ENCODE data around the gene SUN1.

Gene SUN1

DNA sequence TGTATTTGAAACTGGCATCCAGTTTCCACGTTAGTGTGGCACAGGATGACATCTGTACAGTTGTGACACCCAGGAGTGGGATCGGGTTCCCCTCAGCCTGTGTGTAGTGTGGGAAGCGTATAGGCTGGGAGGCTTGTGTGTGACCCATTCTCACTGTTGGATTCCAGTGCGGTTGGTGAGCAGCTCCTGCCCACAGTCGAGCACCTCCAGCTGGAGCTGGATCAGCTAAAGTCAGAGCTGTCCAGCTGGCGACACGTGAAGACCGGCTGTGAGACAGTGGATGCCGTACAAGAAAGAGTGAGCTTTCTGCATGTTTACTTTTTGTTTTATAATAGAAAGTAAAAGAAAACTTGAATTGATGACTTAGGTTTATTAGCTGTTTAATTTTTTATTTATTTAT lies 25.4 kb downstream of the SUN1 start:
- no peaks in the 10 kb centered on the region for H3K4me1 ChIP-seq
- TF ChIP-seq, protein P1, sequence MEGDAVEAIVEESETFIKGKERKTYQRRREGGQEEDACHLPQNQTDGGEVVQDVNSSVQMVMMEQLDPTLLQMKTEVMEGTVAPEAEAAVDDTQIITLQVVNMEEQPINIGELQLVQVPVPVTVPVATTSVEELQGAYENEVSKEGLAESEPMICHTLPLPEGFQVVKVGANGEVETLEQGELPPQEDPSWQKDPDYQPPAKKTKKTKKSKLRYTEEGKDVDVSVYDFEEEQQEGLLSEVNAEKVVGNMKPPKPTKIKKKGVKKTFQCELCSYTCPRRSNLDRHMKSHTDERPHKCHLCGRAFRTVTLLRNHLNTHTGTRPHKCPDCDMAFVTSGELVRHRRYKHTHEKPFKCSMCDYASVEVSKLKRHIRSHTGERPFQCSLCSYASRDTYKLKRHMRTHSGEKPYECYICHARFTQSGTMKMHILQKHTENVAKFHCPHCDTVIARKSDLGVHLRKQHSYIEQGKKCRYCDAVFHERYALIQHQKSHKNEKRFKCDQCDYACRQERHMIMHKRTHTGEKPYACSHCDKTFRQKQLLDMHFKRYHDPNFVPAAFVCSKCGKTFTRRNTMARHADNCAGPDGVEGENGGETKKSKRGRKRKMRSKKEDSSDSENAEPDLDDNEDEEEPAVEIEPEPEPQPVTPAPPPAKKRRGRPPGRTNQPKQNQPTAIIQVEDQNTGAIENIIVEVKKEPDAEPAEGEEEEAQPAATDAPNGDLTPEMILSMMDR (IDR thresholded peaks at IDR 0.05; ENCODE audit: low read depth, low read length) = no peak
- H3K9me3 ChIP-seq = no peaks in the 10 kb centered on the region
- peaks cover 80% of the 10 kb centered on the region for H3K36me3 ChIP-seq
- H3K27me3 ChIP-seq = no peaks in the 10 kb centered on the region
- no peak for DNase-seq
- H3K4me3 ChIP-seq (ENCODE audit: low read depth, low read length) = no peak overlapping the region

DNA sequence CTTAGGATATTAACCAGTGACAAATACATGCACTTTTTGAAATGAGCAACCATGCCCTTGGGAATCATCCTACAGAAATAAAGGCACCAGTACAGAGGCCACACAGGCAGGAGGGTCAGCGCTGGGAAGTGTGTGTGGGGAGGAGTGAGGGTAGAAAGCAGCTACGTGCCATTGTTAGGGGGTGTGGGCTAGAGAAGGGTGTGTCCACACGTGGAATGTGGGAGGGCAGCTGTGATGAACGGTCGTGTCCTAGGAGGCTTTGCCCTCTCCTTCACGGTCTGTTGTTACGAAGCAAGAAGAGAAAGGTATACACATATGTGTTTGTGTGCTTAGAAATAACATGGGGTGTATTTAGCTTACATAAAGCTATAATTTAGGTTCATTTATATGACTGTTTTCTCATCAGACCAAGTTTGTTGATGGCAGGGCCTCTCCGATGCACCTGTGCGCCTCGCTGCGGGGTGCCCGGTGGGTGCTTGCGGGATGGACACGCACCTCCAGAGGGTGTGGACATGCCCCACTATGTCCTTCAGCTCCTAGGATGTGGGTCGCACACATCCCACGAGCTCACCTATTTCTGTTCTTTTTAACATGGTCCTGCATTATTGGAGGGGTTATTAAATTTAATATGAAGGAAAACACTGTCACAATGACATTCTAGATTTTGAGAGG lies 27.2 kb downstream of the SUN1 start:
- Histone ChIP-seq H3K27me3 (no peaks in the 10 kb centered on the region), H3K9me3 (no peaks in the 10 kb centered on the region), H3K4me3 (ENCODE audit: low read depth, low read length) (no peak overlapping the region), H3K4me1 (no peaks in the 10 kb centered on the region), H3K36me3 (peaks cover 66% of the 10 kb centered on the region)
- DNase-seq = no peak
- TF ChIP-seq, protein P1 (IDR thresholded peaks at IDR 0.05; ENCODE audit: low read depth, low read length) = no peak

DNA sequence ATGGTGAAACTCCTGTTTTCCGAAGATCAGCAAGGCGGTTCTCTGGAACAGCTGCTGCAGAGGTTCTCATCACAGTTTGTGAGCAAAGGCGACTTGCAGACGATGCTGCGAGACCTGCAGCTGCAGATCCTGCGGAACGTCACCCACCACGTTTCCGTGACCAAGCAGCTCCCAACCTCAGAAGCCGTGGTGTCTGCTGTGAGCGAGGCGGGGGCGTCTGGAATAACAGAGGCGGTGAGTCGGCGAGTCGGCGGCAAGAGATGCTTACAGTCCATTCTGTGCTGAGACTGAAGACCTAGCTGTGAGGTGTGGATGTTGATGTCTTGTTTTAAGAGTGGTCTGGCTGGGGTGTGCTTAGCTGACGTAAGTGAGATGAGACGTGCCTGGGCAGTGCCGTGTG lies 27.9 kb downstream of the SUN1 start:
- peaks cover 67% of the 10 kb centered on the region for H3K36me3 ChIP-seq
- DNase-seq = no peak

DNA sequence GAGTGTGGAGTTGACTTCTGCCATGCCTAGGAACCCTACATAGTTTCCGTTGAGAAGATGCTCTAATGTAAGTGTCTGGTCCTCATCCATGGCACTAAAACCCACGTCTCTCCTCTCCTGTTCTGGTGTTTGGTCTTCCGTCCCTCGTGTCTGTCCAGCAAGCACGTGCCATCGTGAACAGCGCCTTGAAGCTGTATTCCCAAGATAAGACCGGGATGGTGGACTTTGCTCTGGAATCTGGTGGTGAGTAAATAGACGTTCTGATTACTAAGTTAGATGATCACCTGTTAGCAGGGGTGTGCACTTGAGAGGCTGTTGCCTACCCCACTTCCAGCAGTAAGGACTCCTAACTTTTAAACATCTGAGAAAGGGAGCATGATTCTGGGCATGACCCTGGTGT lies 28.9 kb downstream of the SUN1 start:
- Histone ChIP-seq H3K4me3 (ENCODE audit: low read depth, low read length) (no peak overlapping the region), H3K27me3 (no peaks in the 10 kb centered on the region), H3K4me1 (no peaks in the 10 kb centered on the region), H3K36me3 (peaks cover 67% of the 10 kb centered on the region), H3K9me3 (no peaks in the 10 kb centered on the region)
- DNase-seq = no peak
- TF ChIP-seq, protein P1 (IDR thresholded peaks at IDR 0.05; ENCODE audit: low read depth, low read length) = no peak

More for the DNA sequence above, 27.9 kb downstream of the SUN1 start:
- Histone ChIP-seq H3K4me3 (ENCODE audit: low read depth, low read length) (no peak overlapping the region), H3K9me3 (no peaks in the 10 kb centered on the region), H3K4me1 (no peaks in the 10 kb centered on the region), H3K27me3 (no peaks in the 10 kb centered on the region)
- TF ChIP-seq, protein P1 (IDR thresholded peaks at IDR 0.05; ENCODE audit: low read depth, low read length) = no peak

DNA sequence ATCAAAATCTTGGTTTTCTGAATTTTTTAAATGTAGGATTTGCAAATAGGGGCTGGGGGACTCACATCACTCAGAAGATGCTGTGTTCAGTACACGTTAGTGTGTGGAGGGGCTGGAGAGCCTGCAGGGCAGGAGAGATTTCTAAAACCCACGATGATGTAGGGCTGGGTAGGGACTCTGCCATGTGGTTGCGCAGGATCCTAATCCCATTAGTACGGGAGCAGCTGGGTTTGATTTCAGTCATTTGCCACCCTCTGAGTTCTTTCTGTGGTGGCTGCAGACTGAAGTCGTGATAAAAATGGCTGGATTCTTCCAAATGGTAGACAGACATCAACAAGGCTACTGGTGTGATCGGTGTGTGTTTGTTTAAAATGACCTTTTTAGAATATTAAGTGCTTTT lies 29.9 kb downstream of the SUN1 start:
- no peaks in the 10 kb centered on the region for H3K4me1 ChIP-seq
- TF ChIP-seq, protein P1 (IDR thresholded peaks at IDR 0.05; ENCODE audit: low read depth, low read length) = no peak
- H3K9me3 ChIP-seq = no peaks in the 10 kb centered on the region
- H3K36me3 ChIP-seq = peaks cover 69% of the 10 kb centered on the region
- no peak for DNase-seq
- no peaks in the 10 kb centered on the region for H3K27me3 ChIP-seq
- no peak overlapping the region for H3K4me3 ChIP-seq (ENCODE audit: low read depth, low read length)

DNA sequence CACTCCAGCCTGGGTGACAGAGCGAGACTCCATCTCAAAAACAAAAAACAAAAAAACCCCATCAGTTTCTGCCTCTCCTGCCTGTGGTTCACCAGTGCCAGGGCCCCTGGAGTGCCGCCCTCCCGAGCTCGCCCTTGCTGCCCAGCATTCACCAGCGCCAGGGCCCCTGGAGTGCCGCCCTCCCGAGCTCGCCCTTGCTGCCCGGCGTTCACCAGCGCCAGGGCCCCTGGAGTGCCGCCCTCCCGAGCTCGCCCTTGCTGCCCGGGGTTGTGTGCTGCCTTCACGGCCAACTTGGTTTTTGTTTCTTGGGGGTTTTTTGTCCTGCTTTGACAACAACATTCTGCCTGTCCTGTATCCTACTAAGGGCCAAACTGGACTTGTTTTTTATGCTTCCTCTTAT lies 30.8 kb downstream of the SUN1 start:
- H3K36me3 ChIP-seq = peaks cover 73% of the 10 kb centered on the region
- H3K27me3 ChIP-seq = no peaks in the 10 kb centered on the region
- no peak for DNase-seq
- H3K9me3 ChIP-seq = no peaks in the 10 kb centered on the region
- no peaks in the 10 kb centered on the region for H3K4me1 ChIP-seq
- TF ChIP-seq, protein P1 (IDR thresholded peaks at IDR 0.05; ENCODE audit: low read depth, low read length) = no peak
- H3K4me3 ChIP-seq (ENCODE audit: low read depth, low read length) = no peak overlapping the region
